DMS 273 (cell line): ENCODE results near the gene STAT5B.
"Not testable (repeated sequence)": the region's sequence is repeated elsewhere in the genome, so short reads cannot be mapped to it uniquely, and the experiment has no call there.

Experiments
- DNase-seq: peaks from one replicate; lab custom pipeline; 2025; ENCODE audit not compliant: unreplicated experiment; lab: John Stamatoyannopoulos, UW

The STAT5B gene

DNA sequence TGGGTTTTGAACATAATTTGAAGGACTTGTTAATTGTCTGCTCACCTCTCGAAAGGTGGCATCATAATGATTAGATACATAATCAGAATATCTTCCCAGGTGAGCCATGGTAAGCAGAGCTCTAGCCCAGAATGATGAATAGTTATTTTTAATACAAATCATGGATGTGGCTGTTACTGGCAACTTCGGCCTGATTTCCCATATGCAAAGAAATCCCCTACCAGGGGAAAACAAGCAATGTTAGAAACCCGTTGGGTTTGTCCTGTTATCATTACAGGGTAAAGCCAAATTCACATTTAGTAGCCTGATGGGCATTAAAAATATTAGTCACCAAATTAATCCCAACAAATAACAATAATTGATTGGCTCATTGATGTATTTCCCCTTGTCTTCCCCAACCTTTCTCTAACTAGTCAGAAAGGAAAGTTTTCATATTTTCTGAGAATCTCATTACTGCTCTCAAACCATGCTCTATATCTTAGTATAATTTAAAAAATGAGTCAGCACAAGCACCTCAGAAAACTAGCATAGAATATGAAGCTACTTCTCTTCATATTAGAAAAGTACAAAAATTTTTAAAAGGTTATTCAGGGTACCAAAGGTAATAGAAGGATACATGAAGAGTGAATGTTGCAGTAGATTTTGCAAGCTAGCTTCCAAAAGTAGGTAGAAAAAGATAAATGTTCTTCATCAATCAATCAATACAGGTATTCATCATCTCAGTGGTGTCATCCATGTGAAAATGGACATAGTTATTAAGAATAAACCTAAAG lies 5.0 kb downstream of the STAT5B start:
- DNase-seq, result no peak

DNA sequence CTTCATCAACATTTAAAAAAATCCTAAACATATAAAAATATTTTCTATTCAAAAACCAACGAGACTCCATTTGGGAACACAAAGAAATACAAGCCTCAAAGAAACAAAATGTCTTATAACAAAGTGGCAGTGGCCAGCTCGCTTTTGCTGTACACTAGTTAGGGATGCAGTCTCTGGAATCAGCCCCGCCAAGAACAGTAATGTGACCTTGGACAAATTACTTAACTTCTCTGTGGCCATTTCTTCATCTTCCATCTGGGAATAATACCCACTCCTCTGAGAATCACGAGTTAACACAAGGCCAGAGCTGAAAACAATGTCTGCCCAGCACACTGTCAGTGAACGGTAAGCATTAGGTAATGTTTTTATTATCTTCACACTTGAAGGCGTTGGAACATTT lies 5.6 kb downstream of the STAT5B start:
- DNase-seq, result no peak

DNA sequence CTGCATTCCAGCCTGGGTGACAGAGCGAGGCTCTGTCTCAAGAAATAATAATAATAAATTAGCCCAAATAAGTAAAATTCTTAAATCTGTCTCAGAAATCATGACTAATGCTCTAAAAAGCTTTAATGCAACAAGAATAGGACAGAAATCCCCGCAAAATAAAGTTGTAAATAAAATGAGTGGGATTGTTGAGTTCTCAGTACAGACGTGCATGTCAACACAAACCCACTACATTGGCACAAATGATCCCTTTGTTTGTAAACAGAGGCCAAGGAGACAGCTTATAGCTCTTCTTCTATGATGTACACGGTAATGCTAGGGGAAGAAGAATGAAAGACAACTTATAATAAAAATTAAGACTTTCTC lies 6.0 kb downstream of the STAT5B start:
- DNase-seq, result no peak

DNA sequence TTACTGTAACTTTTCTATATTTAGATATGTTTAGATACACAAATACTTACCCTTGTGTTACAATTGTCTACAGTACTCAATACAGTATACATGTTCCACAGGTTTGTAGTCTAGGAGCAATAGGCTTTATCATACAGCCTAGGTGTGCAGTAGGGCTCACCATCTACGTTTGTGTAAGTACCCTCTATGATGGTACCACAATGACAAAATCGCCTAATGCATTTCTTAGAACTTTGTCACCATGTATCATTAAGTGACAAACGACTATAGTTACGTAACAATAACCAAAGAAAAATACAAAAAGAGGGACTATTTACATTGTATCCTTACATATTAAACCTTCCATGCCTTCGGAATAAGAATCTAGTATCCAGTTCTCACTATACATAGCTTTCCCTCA lies 8.0 kb downstream of the STAT5B start:
- DNase-seq, result no peak

DNA sequence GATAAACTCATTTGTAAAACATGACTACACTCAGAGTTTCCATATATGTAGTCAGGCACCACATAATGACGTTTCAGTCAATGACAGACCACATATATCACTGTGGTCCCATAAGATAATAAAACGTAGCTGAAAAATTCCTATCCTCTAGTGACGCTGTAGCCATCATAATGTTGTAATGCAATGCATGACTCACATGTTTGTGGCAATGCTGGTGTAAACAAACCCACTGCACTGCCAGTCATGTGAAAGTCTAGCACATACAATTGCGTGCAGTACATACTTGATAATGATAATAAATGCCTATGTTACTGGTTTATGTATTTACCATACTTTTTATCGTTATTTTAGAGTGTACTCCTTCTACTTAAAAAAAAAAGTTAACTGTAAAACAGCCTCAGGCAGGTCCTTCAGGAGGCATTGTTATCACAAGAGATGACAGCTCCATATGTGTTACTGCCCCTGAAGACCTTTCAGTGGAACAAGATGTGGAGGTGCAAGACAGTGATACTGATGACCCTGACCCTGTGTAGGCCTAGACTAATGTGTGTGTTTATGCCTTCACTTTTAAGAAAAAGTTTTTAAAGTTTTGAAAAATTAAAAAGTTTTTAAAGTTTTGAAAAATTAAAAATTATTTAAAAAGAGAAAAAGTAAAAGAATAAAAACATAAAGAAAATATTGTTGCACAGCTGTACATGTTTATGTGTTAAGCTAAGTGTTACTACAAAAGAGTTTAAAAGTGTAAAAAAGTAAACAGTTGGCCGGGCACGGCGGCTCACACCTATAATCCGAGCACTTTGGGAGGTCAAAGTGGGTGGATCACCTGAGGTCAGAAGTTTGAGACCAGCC lies 9.0 kb downstream of the STAT5B start:
- DNase-seq, result no peak

DNA sequence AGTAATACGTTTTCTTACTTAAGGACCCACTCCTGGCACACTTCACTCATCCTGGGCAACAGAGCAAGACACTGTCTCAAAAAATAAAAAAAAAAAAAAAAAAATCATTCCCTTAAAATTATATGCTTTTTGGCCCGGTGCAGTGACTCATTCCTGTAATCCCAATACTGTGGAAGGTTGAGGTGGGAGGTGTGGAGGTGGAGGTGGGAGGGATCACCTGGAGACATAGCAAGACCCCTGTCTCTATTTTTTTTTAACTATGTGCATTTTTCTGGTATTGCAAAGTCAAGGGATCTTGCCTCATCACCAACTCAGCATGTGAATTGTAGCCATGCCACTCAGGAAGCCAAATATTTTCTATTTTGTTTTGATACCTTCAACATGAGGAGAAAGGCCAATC lies 9.7 kb downstream of the STAT5B start:
- no peak for DNase-seq

DNA sequence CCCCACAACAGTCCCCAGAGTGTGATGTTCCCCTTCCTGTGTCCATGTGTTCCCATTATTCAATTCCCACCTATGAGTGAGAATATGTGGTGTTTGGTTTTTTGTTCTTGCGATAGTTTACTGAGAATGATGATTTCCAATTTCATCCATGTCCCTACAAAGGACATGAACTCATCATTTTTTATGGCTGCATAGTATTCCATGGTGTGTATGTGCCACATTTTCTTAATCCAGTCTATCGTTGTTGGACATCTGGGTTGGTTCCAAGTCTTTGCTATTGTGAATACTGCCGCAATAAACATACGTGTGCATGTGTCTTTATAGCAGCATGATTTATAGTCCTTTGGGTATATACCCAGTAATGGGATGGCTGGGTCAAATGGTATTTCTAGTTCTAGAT lies 11.8 kb downstream of the STAT5B start:
- not testable (repeated sequence) for DNase-seq

DNA sequence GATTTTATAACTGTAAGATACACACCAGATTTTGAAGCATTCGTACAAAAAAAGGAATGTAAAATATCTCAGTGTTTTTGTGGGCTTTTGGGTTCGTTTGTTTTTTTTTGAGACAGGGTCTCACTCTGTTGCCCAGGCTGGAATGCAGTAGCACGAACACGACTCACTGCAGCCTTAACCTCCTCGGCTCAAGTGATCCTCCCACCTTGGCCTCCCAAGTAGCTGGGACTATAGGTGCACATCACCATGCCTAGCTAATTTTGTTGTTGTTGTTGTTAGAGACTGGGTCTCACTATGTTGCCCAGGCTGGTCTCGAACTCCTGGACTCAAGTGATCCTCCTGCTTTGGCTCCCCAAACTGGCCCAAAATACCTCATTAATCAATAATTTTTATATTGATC lies 15.9 kb downstream of the STAT5B start:
- DNase-seq, result no peak

DNA sequence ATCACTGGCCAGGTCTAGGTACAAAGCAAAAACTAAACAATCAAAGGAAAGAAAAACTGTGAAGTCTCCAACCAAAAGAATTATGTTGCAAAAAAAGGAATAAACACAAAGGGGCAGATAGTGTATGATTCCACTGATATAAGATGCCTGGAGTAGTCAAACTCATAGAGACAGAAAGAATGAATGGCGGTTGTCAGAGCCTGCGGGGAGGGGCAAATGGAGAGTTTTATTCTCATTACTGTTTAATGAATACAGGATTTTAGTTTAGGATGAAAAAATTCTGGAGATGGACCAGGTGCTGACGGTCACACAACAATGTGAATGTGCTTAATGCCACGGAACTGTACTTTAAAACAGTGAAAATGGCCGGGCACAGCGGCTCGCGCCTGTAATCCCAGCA lies 20.7 kb downstream of the STAT5B start:
- DNase-seq, result no peak

DNA sequence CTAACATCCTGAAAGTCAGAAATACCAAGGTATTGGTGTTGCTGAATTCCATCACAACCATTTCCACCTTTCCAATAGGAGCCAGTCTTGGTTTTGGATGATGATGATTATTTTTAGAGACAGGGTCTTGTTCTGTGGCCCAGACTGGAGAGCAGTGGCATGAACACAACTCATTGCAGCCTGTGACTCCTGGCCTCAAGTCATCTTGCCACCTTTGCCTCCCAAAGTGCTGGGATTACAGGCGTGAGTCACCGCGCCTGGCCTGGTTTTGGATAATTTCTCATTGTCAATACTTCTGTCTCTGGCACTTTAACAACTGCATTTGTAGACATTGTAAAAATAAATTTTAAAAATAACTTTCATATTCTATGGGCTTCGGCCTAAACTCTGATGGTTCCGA lies 22.6 kb downstream of the STAT5B start:
- no peak for DNase-seq

DNA sequence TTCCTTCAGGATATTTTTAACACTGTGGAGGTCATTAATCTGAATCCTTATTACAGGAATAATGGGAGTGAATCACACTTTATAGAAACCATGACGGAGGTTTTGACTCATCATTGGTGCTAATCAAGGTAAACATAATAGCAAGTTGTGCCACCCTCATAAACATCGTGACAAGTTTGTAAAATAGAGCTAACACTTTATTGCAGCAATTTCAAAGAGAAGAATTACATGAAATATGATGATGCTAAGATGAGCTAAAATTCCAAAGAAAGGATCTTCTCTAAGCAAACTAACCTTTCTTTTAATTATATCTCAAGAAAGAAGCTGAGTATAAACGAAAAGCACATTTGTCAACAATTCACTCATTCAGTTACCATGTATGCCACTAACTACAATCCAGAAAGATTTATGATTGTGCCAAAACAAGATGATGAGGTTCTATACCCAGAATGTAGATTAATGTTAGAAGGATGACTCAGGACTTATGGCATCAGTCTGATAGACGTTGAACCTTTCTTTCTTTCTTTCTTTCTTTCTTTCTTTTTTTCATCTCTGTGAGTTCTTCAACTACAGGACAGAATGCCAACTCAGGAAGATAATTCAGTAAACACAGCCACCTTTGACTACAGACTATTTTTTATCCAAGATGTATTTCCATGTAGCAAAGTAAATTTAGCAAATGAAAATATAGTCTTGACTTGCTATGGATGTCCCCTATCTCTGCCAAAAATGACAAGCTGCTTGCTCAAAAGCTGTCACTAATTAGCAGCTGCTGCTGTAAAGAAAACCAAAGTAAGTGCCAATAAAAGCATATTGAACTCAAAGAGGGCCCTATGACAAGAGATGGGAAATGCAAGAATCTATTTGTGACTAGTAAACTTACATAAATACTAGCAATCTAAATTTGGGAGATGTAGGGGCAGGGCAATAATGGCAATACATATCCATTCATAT lies 23.3 kb downstream of the STAT5B start:
- peak; percentile 44 for DNase-seq

DNA sequence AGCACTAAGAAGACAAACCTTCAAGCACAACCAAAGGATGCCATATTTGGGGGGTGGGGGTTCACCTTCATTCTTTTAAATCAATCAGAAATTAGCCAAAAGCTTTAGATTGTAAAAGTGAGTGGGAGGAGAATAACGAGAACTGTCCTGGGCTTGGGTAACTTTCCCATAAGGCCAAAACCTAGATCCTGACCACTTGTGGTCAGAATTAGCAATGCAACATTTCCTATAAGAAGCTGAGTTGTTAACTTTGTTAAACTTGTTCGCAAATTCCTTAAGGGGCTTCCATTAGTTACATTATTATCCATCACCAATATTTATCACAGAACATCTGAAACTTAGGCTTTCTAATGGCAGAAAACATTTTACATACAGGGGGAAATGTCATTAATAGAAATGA lies 25.1 kb downstream of the STAT5B start:
- DNase-seq, result no peak

DNA sequence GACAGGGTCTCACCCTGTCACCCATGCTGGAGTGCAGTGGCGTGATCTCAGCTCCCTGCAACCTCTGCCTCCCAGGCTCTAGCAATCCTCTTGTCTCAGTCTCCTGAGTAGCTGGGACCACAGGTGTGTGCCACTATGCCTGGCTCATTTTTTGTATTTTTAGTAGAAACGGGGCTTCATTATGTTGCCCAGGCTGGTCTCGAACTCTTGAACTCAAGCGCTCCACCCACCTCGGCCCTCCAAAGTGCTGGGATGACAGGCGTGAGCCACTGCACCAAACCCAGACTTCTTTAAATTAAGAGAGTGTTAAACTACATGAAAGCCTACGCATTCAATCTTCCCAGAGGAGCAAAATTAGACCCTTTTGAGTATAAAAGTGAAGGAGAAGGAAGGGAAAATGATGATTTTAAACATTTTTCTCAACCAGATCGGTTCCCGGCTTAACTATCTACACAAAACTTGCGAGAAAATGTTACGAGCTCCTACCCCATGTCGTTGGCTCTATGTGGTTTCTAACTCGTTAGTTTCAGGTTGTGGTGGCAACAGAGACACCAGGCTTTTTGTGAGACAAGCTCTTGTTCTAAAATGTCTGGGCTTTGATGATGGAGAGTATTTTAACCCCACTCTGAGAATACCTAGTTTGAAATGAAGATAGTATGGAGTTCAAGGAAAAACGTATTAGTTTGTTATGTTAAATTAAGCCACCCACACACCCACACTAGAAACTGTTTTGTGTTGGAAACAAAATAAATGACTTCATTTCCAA lies 26.3 kb downstream of the STAT5B start:
- no peak for DNase-seq

DNA sequence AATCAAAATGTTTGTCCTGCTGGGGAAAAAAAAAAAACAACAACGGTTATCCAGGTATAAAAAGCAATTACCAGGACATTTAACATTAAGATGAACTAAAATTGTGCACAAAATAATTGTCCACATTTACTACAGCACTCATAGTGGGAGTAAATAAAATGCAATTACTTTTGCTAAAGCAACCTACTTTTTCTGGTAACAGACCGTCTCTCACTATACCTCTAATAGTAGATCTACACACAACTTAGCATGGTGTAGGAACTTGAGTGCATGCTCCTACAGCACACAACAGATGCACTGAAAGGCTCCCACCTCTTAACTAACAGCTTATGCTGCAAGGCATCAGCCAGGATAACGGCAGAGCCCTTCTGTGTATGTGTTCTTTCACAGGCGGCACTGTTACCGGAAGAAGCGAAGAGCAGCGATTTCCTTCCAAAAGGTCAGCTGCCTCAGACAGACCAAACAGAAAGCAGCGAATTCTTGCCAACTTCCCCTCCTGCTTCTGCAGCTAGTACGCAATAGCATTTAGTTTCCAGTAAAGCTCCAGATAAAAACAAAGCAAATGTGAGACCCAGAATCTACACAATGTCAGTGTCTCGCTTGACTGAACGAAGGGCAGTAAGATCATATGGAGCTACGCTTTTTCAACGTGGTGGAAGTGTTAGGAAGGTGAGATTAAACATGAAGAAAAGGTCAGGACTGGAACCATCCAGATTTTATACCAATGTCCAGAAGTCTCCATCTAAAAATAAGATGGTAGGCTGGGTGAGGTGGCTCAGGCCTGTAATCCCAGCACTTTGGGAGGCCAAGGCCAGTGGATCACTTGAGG lies 27.6 kb downstream of the STAT5B start:
- peak; percentile 92 for DNase-seq

DNA sequence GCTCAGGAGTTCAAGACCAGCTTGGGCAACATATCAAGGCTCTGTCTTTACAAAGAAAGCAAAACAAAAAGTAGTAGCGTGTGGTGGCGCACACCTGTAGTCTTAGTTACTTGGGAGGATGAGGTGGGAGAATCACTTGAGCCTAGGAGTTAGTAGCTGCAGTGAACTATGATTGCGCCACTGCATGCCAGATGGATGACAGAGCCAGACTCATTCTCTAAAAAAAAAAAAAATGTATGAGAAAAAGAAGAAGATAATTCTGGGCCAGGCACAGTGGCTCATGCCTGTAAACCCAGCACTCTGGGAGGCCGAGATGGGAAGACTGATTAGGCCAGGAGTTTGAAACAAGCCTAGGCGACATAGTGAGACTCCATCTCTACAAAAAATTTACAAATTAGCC lies 28.5 kb downstream of the STAT5B start:
- DNase-seq, result no peak

DNA sequence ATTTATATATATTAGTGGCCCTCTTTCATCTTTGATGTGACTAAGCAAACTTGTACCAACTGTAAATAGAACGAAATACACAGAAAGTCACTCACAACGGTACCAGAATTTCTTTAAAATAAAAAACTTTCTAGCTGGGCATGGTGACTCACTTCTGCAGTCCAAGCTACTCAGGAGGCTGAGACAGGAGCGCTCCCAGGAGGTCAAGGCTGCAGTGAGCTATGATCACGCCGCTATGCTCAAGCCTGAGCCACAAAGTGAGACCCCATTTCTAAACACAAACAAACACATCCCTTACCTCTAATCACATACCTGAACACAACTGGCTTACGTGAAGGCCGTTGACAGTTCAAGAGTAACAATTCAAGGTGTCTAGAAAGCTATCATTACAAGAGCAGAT lies 29.7 kb downstream of the STAT5B start:
- no peak for DNase-seq

DNA sequence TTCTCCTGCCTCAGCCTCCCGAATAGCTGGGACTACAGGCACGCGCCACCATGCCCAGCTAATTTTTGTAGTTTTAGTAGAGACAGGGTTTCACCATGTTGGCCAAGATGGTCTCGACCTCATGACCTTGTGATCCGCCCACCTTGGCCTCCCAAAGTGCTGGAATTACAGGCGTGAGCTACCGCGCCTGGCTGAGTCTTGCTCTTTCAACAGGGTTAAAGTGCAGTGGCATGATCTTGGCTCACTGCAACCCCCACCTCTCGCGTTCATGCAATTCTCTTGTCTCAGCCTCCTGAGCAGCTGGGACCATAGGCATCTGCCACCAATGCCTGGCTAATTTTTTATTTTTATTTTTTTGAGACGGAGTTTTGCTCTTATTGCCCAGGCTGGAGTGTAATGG lies 31.0 kb downstream of the STAT5B start:
- DNase-seq, result not testable (repeated sequence)

DNA sequence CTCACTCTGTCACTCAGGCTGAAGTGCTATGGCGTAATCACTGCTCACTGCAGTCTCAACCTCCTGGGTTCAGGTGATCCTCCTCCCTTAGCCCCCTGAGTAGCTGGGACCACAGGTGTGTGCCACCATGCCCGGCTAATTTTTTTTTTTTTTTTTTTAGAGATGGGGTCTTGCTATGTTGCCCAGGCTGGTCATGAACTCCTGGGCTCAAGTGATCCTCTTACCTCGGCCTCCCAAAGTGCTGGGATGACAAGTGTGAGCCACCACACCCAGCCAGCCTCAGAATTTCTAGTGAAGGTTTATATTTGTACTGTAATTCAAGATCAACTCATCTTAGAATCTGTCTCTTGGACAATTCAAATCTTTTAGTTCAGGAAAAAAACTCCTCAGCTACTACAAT lies 32.1 kb downstream of the STAT5B start:
- DNase-seq, result not testable (repeated sequence)

DNA sequence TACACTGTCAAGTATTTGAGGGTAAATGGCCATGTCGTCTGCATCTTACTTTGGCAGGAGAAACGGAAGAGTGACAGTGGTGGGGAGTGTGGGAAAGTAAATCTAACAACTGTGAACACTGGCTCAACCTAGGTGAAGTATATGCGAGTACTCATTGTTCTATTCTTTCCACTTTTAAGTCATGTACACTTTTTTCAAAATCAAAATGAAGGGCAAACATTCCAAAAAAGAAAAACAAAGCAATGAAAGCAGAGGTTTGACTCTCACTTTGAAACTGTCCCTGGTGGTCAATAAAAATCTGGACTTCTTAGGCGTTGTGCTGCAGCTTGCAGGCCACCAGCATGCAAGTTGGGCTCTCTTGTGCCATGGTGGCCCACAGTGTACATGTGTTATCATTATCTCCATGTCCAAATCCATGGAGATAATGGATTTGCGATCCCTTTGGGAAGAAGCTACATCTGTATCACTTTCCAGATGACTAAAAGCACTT lies 32.7 kb downstream of the STAT5B start:
- no peak for DNase-seq

DNA sequence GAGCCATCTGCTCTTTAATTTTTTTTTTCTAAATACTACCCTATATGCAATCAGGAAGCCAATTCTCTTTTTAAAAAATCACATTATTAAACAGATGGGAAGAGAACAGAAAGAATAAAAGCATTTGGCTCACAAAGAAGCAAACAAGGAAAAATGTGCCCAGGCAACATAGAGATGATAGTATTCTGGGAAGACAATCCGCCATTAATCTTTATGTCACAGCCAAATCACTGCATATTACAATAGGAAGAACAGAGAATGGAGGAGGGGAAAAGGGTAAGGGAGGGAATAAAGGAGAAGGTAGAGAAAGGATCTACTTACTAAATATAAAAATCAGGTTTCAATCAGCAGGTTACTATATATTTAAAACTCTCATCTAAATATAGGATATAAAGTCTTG lies 34.3 kb downstream of the STAT5B start:
- no peak for DNase-seq
